Measurements from ENCODE around the gene DUSP5. TPM values are rescaled to one million over a fixed set of nuclear protein-coding genes. Genes with fewer than 3 reads are reported as not detected.

The DUSP5 gene
- total and polyA plus RNA-seq, 10 of the 15 experiments (the other 5 are each of a cell fraction or from before 2014, with no cell fraction given), result 2.1 to 95.9 (median 23.4) TPM

GRCh38 chr10:110474017-110474416 is 23.7 kb upstream of the DUSP5 start:
- no peaks in the 10 kb centered on the region for H4K20me1 ChIP-seq (ENCODE audit: control insufficient read depth, insufficient read depth)
- no peaks in the 10 kb centered on the region for H3K27me3 ChIP-seq (replicated peaks in 1 of 2; ENCODE audit: control insufficient read depth in 2 of 2, insufficient read depth in 2 of 2, low read length in 1 of 2)
- WGBS (ENCODE audit: insufficient coverage, insufficient replicate concordance, low lambda C conversion rate, missing lambda C conversion rate), result 56% methylated on average over 3 of the region's 3 CpGs
- H3K9ac ChIP-seq (ENCODE audit: control insufficient read depth, insufficient read depth, low read length), result no peak overlapping the region
- ChIA-PET CTCF (interaction anchor here (1.2 kb wide), 1 partner anchor 9 kb away, joined by 4 read pairs; no protein-coding TSS in a partner anchor), POLR2A (no interaction called here), RAD21 (ENCODE audit: unreplicated experiment) (no interaction called here), SMC1A (ENCODE audit: uncharacterized antibody, unreplicated experiment) (interaction anchor here (1.0 to 2.2 kb wide), 7 partner anchors 9 to 37 kb away, joined by 3 to 10 read pairs (median 4); no protein-coding TSS in a partner anchor)
- H3K9me3 ChIP-seq (replicated peaks; ENCODE audit: control insufficient read depth, insufficient read depth, low read length), result no peaks in the 10 kb centered on the region; the same call in 2 of the 3 replicates
- no peak for FAIRE-seq
- no peaks in the 10 kb centered on the region for H3K4me1 ChIP-seq (ENCODE audit: control insufficient read depth, insufficient read depth, low read length)
- in situ Hi-C loops (cut with MboI), result no loop called here
- no peak for TF ChIP-seq SKIL (IDR thresholded peaks at IDR 0.05; ENCODE audit: low read depth, poor library complexity, severe bottlenecking)
- TF ChIP-seq E4F1 (IDR thresholded peaks at IDR 0.05; ENCODE audit: borderline replicate concordance, partially characterized antibody), result no peak
- no peak for TF ChIP-seq E2F8 (IDR thresholded peaks at IDR 0.05; ENCODE audit: low read depth, partially characterized antibody)
- TF ChIP-seq MYB (IDR thresholded peaks at IDR 0.05; ENCODE audit: borderline replicate concordance, low read depth, low read length), result no peak
- no peak for TF ChIP-seq JUNB (IDR thresholded peaks at IDR 0.05)
- no peak for TF ChIP-seq ZNF217 (IDR thresholded peaks at IDR 0.05)
- no peak for TF ChIP-seq ZNF207 (IDR thresholded peaks at IDR 0.05; ENCODE audit: borderline replicate concordance)
- no peak for TF ChIP-seq FOS (IDR thresholded peaks at IDR 0.05; ENCODE audit: borderline replicate concordance, extremely low read depth, insufficient read length)
- ATAC-seq, result no peak
- H3K27ac ChIP-seq (ENCODE audit: control insufficient read depth, insufficient read depth), result no peak overlapping the region
- no peak for DNase-seq (ENCODE audit: low read depth, low spot score)
- BruUV-seq (replicated peaks), result no TSS peak
- no peak overlapping the region for H3K4me3 ChIP-seq
- H2AFZ ChIP-seq (ENCODE audit: control insufficient read depth, low read depth, low read length), result no peak overlapping the region
- intact Hi-C loops (cut with micrococcal nuclease; ENCODE audit: unreplicated experiment), result no loop called here
- no peaks in the 10 kb centered on the region for H3K36me3 ChIP-seq (ENCODE audit: control insufficient read depth in 2 of 2, insufficient read depth in 2 of 2, low read length in 1 of 2)
- H3K79me2 ChIP-seq (ENCODE audit: control insufficient read depth, insufficient read depth, low read length), result no peaks in the 10 kb centered on the region
- H3K4me2 ChIP-seq (ENCODE audit: control insufficient read depth, insufficient read depth), result no peak overlapping the region
